Hematopoietic multipotent progenitor cell treated with erythropoietin and hydrocortisone succinate and interleukin-3 and kit ligand, for 8 days (in vitro differentiated cells): Measurements from ENCODE around the gene NF2.

Source experiments
- DNase-seq: peaks from one replicate; pipeline ENCODE4 v3.0.0-alpha.2; 2015

Gene NF2

DNA sequence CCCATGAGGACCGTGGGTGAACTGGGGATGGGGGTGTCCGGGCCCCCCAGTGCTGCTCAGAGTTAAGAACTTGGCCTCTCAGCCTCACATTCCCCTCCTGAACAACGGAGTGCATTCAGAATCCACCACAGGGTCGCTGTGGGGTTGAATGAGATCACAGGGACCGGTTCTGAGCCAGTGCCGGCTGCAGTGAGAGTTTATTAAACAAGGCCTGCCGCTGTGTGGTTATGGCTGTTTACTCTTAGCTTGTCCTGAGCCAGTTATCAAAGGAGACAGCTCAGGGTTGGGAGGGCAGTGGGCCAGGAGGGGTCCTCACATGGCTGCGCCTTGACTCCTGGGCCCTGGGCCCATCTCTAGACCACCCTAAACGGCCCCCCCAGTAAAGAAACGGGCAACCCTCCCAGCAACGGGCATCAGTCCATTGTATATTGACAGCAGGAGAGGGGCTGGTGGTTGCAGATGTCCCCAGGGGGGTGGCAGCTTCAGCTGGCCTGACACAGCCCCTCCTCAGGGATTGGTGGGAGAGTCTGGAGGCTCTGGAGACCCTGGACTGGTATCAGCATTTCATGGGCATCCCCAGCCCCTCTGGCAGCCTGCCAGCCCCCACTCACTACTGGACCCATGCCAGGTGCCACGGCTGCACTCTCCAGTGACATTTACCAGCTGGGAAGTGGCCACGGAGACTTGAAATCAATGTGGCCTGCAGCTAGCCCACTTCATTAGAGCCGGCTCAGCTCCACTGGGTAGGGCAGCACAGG, 101.3 kb downstream of the NF2 start:
- peak; percentile 27 for DNase-seq

DNA sequence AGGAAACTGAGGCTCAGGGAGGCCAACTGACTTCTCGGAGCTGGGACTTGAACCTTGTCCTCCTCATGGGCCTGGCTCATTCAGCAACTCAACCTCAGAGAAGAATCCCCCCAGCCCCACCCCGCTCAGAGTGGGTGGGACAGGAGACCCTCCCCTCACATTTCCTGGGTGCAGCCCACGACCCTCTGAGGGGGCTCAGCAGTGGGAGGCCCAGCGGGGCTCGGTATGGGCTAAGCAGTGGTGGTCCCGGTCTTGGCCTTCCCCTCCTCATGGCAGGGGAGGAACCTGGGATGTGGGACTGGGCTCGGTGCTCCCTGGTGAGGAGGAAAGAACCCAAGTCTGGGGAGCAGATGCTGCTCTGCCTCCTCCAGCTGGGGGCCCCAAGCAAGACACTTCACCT, 102.2 kb downstream of the NF2 start:
- no peak for DNase-seq

DNA sequence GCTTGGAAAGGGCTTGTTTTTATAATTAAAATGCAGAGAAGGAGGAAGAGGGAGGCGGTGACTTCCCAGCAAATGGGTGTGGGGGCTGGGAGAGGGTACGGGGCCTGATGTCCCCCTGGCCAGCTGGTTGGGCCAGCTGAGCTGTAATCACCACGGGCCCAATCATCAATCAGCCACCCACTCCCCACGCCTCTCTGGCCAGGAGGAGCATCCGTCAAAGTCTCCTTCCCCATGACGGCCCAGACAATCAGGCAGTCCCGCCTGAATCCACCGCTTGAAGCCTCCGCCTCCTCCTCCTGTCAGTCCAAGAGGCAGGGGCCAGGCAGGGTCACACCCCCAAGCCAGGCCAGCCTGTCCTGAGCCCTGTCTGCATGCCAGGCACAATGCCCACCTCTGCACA, 103.1 kb downstream of the NF2 start:
- DNase-seq: no peak

DNA sequence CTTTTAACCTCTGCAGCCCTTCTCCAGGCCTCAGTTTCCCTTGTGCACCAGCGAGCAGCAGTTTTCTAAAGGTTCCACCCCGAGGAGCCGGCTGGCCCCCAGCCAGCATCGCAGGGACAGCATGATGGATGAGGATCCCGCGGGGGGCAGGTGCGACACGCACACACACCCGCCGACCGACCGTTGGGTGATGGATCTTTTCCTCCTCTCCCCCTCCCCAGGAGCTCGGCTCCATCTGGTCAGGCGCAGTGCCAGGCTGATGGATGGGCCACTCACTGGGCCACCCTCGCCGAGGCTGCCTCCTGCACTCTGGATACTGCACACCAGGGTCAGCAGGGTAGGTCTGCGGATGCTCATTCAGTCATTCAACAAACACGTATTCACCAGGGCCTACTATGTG, 103.6 kb downstream of the NF2 start:
- DNase-seq: no peak

DNA sequence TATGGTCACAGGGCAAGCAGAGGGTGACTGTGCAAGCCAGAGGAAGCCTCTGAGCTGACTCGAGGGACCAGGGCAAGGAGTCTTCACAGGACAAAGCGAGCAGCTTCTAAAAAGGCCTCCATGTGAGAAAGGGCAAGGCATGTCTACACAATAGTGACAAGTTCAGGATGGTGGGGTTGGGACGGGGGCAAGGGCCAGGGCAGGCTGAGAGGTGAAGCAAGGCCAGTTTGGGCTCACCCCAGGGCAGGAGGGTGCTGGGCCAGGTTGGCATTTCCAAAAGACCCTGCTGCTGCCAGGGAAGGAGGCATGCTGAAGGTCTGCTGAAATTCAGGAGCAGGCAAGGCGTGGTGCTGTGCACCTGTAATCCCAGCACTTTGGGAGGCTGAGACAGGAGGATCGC, 104.0 kb downstream of the NF2 start:
- no peak for DNase-seq

DNA sequence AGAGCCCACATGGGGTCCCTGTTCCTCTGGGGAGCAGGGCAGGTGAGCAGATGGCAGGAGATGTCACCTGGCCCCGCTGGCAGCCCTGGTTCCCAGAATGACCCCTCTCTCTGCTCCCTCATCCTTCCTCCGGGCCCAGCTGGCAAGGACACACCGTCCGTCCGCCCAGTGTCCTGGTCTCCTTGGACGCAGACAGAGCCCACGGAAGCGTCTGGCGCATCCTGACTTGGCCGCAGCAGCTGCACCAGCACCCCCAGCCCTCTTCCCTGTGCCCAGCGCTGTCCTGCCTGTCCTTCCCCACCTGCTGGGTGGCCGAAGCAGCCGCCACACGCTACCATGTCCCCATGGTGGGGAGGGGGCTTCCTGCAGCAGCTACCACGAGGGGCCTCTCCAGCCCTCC, 106.8 kb downstream of the NF2 start:
- DNase-seq: no peak

DNA sequence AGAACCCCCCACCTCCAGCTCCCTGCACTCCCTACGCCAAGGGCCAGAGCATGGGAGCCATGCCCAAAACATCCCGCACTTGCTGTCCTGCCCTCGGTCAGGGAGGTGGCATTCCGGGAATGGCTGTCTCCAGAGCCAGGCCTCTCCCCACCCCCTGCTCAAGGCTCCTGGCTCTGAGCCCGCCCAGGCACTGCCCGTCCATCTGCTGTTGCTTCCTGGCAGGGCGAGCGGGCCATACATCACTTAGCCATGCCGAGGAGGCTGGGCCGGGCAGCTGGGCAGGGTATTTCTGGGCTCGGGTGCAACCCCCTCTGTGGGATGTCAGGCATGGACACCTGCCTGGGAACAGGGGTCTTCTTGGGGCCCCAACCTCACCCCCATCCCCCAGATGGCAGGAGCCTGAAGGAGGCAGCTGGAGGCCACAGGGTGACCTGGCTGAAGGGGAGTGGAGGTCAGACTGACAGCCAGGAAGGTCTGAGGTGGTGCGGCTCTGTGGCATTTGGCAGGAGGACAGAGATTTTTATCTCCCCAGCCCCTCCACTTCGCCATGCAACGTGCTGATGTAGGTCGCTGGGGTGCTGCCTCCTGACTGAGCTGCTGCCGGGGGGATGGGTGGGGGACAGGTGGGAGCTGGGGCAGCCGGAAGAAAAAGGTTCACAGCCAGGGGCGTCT, 107.6 kb downstream of the NF2 start:
- no peak for DNase-seq

DNA sequence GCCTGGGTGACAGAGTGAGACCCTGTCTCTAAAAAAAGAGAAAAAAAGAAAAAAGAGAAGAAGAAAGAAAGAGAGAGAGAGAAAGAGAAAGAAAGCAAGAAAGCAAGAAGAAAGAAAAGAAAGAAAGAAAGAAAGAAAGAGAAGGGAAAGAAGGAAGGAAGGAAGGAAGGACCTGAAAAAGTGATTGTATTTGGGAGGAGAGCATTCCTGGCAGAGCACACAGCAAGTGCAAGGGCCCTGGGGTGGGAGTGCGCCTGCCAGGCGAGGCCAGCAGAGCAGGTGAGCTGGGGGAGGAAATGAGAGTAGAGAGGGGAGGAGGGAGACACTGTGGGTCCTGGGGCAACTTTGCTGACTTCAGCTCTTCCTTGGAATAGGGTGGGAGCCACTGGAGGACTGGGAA, 108.7 kb downstream of the NF2 start:
- no peak for DNase-seq

DNA sequence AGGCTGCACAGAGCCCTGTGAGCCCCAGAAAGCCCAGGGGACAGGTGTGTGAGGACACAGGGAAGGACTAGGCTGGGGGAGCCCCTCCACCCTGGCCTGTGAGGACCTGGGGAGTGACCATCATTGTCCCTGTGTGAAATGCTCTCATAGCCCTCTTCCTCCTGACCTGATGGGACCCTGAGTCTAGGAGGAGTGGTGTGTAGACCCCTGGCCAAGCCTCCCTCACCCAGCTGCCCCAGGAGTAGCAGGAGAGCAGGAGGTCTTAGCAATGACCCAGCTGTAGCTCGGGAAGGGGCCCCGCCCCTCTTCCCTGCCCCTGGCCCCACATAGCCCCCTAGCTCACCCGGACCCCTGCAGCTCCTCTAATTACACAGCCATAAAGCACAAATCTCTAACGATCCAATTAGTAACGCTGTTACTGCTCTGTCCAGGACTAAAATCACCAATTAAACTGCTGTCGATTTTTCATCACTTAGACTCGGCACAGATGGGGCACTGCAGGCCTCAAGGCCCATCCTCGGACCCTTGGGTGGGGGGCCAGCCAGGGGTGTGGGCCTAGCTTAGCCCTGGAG, 109.8 kb downstream of the NF2 start:
- no peak for DNase-seq

DNA sequence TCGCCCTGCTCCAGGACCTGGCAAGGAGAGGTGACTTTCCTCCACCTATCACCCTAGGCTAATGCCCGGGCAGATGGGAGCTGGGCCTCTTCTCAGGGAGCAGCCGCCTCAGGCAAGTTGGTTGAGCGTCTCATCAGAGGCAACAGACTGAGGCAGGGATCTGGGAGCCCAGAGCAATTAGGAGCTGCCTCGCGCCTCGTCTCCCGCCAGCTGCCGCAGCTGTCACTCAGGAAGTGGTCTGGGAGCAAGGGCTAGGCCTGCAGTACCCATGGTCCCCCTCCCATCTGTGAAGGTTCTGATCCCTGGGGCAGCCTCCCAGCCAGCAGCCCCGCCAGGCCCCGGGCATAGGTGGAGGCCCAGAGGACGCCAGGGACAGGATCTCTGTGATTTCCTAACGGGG, 111.8 kb downstream of the NF2 start:
- DNase-seq: no peak

DNA sequence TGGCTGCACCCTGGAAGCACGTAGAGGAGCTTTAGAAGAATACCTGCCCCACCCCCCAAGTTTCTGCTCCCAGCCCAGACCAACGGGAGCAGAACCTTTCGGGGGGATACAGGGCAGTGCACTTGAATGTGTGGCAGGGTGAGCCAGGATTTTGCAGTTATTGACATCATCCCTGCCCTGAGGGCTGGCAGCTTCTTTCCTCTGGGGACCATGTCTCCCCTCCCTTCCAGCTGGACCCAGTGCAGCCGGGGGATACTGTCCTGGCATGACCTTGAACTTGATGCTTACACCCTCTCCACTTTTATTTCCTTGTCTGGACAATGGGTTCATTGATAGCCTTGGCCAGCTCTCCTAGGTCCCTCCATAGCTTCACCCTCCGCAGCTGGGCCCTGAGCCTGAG, 112.3 kb downstream of the NF2 start:
- DNase-seq: no peak

DNA sequence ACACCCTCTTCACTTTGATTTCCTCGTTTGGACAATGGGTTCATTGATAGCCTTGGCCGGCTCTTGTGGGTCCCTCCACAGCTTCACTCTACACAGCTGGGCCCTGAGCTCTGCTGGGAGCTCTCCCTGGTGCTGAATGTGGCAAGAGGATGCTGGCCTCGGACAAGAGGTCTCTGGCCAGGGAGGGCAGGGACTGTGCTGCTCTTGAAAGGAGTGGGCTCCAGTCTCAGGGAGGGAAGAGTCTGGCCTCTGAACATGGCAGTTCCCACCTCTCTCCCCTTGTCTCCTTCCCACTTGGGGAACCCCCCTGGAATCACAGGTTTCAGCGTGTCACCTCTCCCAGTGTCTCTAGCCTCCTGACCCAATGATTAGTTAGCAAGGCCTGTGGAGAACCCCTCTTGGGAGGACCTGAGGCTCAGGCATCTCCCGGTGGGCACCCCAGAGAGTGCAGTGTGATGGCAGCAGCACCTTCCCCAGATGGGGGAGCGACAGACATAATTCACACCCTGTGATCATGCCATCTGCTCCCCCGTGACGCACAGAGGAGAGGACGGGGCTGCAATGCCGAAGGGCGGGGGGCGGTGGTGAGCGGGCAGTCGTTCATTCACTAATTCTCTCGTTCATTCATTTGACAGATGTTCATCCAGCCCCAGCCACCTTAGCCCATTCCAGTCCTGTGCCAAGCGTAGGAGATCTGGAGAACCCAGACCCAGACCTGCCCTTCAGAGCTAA, 113.5 kb downstream of the NF2 start:
- DNase-seq: peak; percentile 68

DNA sequence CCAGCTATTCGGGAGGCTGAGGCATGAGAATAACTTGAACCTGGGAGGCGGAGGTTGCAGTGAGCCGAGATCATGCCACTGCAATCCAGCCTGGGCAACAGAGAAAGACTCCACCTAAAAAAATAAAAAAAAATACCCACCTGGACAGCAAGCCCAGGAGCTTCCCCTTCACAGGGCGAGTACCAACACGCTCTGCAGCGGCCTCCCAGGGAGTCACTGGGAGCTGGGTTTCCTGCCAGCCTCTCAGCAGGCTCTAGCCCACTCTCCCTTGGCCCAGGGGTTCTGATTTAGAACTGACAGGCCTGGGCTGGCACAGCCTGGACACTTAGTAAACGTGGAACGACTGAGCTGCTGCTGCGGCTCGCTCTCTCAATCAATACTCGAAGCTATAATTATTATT, 114.4 kb downstream of the NF2 start:
- no peak for DNase-seq

DNA sequence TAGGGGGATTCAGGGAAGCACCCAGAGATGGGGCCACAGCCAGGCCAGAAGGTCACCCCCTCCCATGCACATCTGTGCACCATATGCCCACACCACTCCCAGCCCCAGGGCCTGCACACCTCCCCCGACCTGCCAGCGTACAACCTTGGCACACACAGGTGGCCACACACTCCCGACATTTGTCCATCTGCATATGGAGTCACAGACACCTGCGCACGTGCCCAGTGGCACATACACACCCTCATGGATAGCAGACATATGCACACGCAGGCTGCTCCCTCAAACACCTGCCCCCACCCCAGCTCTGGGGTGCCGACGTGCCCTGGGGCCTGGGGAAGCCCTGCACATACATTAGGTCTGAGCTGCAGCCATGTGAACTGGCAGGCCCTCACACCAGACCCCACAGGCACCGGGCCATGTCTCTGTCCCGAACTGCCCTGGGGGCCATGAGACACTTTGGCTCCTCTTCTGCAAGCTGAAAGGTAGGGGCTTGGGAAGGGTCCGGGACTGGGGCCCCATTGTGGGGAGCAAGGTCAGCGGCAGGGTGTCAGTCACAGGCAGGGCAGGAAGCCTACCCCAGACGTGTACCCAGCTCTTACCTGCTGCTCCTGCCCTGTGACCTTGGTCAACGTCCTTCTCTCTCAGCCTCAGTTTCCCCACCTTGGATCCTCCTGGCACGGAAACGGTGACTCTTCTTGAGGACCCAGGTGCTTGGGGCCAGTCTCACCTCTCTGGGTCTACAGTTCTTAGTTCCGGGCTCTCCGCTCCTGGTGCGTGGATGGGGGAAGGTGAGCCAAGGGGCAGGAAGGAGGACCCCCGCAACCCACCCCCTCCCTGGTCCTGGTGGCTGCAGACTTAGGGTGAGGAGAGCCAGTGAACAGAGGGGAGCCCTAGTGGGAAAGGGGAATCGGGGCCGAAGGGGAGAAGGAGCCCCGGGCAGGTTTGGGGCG, 115.8 kb downstream of the NF2 start:
- DNase-seq: no peak

DNA sequence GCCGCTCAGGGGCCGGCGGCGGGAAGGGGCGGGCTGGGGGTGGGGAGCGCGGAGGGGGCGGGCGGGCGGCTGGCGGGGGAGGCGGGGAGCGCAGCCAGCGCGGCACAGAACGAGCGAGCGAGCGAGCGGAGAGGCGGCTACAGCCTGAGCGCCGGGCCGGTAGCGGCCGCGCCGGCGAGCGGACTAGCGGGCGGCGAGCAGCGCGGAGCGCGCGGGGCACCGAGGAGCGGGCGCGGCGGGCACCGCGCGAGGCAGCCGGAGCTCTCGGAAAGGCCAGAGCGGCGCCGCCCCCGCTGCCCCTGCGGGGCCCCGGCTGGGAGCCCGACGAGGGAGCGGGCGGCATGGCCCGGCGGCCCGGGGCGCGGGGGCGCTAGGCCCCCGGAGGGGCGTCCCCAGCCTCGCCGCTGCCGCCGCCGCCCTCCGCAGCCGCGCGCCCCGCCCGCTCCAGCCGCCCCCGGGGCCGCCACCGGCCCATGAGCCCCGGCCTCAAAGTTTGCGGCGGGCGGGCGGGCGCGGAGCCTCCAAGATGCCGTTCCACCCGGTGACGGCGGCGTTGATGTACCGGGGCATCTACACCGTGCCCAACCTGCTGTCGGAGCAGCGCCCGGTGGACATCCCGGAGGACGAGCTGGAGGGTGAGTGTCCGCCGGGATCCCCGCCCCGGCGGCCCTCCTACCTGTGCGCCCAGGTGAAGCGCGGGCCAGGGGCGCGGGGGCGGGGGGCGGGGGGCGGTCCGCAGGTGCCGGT, 116.6 kb downstream of the NF2 start, which contains the start of gene CABP7:
CABP7 (plus strand) TSS at position 105 of the 747 bp plus-strand sequence; CDS start at position 527, 422 bp downstream.
- DNase-seq: no peak

DNA sequence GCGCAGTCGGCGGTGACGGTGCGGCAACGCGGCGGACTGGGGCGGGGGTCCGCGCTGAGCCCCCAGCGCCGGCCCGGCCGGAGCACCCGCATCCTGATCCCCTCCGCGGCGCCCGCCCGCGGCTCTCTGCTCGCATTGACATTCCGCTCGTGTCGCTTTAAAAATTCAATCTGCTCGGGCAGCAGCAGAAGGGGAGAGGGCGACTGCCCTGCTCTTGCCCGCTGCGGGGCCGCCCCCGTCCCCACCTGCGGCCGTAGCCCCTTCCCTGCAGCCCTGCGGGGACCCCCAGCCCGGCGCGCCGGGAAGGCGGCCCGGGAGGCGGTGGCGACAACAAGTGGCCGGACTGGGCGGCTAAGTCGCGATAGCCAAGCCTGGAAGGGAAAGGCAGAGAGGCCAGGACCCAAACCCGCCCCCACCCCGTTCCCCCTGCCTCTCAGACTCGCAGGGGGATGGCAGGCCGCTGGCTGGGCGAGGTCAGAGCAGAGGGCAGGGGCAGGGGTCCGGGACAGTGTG, 117.4 kb downstream of the NF2 start:
- DNase-seq: no peak

DNA sequence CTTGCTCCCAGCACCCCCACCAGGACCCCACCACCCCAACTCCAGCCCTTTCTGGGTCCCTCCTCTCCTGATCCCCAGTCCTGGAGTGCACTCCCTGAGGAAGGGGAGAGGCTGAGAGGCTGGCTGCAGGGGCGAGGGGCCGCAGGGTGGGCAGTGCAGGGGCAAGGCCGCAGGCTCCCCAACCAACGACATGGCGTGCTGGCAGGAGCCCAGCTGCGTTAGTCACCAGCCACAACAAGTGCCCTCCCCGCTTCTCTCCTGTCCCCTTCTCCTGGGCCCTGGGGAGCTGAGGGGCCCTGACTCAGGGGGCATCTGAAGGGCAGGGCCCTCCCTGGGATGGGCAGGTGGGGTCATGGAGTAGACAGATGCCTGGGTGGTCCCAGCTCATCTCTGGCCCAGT, 118.7 kb downstream of the NF2 start:
- peak; percentile 32 for DNase-seq

DNA sequence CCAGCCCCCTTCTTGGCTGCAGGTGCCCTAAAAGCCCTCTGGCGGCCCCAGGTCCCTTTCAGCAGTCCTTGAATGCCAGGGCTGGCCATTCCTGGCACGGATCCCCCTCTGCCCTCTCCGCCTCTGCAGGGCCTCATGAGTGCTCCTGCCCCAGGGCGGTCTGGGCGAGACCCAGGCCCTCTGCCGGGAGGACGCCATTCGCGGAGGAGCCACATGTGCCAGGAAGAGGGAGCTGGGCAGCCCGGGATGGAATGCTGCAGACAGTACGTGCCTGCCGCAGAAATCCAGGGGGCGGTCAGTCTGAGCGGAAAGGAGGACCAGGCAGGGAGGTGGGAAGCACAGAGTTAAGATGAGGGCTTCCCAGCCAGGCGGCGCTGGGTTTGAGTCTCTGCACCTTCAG, 119.2 kb downstream of the NF2 start:
- no peak for DNase-seq

DNA sequence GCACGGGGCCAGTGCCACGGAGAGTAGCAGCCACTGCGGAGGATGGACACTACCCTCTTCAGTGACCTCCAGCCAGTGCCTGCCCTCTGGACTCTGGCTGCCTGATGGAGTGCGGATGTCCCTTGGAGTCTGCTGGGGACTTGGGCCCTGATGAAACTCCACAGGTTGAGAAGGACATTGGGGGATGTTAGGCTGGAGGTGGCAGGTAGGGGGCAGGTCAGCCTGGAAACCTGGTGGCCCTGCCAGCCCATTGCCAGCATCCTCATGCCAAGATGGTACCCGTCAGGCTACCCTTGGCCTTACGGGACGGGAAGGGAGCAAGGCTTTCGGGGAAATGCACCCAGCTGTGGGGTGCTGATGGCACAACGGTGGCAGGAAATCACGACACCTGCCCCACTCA, 120.3 kb downstream of the NF2 start:
- DNase-seq: no peak

DNA sequence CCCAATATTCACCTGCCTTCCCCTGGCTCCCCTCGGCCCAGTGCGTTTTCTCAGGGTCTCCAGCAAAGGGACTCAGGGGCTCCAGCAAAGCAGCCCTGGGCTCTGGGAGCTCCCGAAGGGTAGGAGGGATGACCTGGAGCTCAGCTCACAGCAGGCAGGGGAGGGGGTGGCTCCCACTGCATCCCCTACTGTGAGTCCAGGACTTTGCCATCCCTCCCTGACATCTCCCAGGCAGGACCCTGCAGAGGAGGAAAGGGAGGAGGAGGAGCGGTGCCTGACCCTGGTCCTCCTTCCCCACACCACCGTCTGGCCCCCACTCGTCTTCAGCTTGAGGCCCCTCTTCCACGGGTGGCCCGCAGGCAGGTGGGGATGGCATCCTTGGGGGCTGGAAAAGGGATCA, 121.4 kb downstream of the NF2 start:
- DNase-seq: no peak

DNA sequence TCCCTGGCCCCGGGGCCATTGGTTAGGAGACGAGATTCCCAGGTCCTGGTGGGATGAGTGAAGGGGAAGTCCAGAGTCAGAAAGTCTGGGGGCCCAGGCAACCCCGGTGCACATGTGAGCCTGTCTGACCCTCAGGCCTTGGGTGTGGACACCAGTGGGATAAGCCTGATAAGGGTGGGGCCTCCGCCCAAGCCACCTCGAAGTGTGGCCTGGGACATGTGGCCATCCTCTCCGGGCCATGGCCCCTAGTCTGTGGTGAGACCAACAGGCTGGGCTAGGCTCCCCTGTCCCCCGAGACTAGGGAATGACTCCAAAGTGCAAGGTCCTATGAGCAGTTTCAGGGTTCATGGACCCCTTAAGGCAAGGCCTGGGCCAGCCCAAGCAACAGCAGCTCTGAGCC, 122.7 kb downstream of the NF2 start:
- DNase-seq: peak; percentile 43
